Measurements from ENCODE around the gene PPP2R2C. TPM values are rescaled to one million over a fixed set of nuclear protein-coding genes. Genes with fewer than 3 reads are reported as not detected.
A peak's percentile ranks its signal among the peaks of the same experiment; 100 is the strongest.

Gene PPP2R2C
- total and polyA plus RNA-seq, 9 of the 15 experiments (the other 6 are each of a cell fraction or from before 2014, with no cell fraction given), result 0.04 to 0.06 TPM; not detected in 7

DNA sequence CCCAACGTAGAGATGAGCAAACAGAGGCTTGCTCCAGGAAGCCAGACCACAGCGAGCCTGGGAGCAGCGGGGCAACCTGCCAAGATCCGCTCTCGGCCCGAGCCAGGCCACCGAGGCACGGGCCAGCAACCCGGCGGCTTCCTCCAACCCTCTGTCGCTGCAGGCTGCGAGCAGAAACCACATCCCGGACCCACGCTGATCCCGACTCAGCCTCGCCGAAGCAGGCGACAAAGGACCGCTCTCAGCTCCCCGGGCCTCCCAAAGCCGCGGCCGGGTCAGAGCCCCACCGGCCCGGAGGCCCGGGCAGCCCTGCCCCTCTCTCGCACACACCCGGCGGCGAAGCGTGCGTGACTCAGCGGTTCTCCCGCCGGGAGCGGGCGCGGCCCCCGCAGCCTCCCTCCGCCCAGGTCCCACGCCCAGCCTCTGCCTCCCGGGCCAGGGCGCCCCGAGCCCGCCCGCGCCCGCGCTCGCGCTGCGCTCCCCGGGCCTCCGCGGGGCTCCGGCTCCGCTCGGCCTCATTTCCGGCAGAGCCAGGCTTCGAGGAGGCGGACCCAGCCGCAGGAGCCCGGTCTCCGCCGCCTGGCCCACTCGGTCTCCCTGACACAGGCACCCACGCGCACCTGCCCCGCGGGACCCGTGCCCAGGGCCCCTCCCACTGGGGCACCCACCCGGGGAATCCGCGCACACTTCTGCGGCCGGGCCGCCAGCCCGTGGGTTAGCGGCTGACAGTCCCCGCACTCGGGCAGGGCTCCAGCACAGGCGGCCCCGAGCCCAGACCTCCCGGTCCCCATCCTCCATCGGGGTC lies 1.7 kb downstream of the PPP2R2C start:
- ATAC-seq (peak; percentile 87), FAIRE-seq (no peak), DNase-seq (ENCODE audit: extremely low read depth in 1 of 4, low spot score in 3 of 4) (peak; percentile 61 to 91 (median 82))
- peaks cover 4 to 28% of the 10 kb centered on the region in 2 experiments for H3K27me3 ChIP-seq (ENCODE audit: control insufficient read depth in 2 of 2, insufficient read depth in 2 of 2, low read length in 2 of 2)
- POLR2A ChIA-PET, result interaction anchor here (1.3 kb wide), 1 partner anchor 76 kb away, joined by 3 read pairs; no protein-coding TSS in a partner anchor
- H4K20me1 ChIP-seq (replicated peaks; ENCODE audit: control insufficient read depth, insufficient read depth, low read length), result peaks cover 4% of the 10 kb centered on the region; the same call in 1 of the 2 replicates
- intact Hi-C loops (cut with micrococcal nuclease), result no loop called here
- BruUV-seq (replicated peaks), result no TSS peak
- peak overlapping the region; percentile 5 for H3K4me2 ChIP-seq (ENCODE audit: insufficient read depth, low read length)
- H3K4me1 ChIP-seq (replicated peaks in 1 of 2; ENCODE audit: control insufficient read depth in 2 of 2, insufficient read depth in 2 of 2, low read length in 2 of 2), result peaks cover 0 to 16% of the 10 kb centered on the region in 2 experiments; a peak in 2 of 5 replicates
- no peak overlapping the region for H3K27ac ChIP-seq (ENCODE audit: extremely low read depth, low read depth, low read length)
- H2AFZ ChIP-seq (ENCODE audit: low read depth, low read length), result peak overlapping the region; percentile 24
- no peak overlapping the region; the same call in 1 of the 2 replicates for H3K4me3 ChIP-seq
- 0 out of 4 replicates have a peak overlapping the region, but pooled peaks of 1 of the 2 experiments have one; percentile 20 for H3K9ac ChIP-seq (ENCODE audit: insufficient read depth in 1 of 2, low read depth in 2 of 2, low read length in 2 of 2)
- H3K9me1 ChIP-seq (ENCODE audit: control insufficient read depth, insufficient read depth, low read length), result no peaks in the 10 kb centered on the region
- 2% methylated on average over 36 of the region's 85 CpGs for WGBS (ENCODE audit: insufficient coverage, low coverage, missing lambda C conversion rate)
- no peaks in the 10 kb centered on the region for H3K79me2 ChIP-seq (ENCODE audit: control insufficient read depth, insufficient read depth, low read length)
- in situ Hi-C loops (cut with MboI), result no loop called here
- H3K9me3 ChIP-seq (replicated peaks; ENCODE audit: control insufficient read depth, insufficient read depth, low read depth, low read length), result no peaks in the 10 kb centered on the region
- CTCF ChIA-PET (ENCODE audit: low intra/inter-chr PET ratio), result no interaction called here
- H3K36me3 ChIP-seq (ENCODE audit: control insufficient read depth, insufficient read depth, low read length), result no peaks in the 10 kb centered on the region
- no peak for TF ChIP-seq ZNF311 (CRISPR knock-in tag; IDR thresholded peaks at IDR 0.05)
- TF ChIP-seq MAFG (tag; conservative IDR thresholded peaks at IDR 0.05), result peak; percentile 55; the same call in 1 of the 2 replicates
- peak in 1 of 2 experiments; percentile 12; a peak in 1 of 4 replicates for TF ChIP-seq NRF1 (conservative IDR thresholded peaks at IDR 0.05 in 1 of 2, IDR thresholded peaks at IDR 0.05 in 1 of 2)
- TF ChIP-seq ZNF316 (IDR thresholded peaks at IDR 0.05), result peak; percentile 50
- no peak for TF ChIP-seq SRSF7 (optimal IDR thresholded peaks at IDR 0.05; ENCODE audit: low read depth, low read length)
- no peak for TF ChIP-seq NR4A1 (CRISPR knock-in tag; IDR thresholded peaks at IDR 0.05)
- TF ChIP-seq NR4A1 (tag; IDR thresholded peaks at IDR 0.05), result no peak
- TF ChIP-seq CTBP1 (IDR thresholded peaks at IDR 0.05; ENCODE audit: borderline replicate concordance), result peak; percentile 54; the same call in 1 of the 2 replicates
- TF ChIP-seq, protein P1, sequence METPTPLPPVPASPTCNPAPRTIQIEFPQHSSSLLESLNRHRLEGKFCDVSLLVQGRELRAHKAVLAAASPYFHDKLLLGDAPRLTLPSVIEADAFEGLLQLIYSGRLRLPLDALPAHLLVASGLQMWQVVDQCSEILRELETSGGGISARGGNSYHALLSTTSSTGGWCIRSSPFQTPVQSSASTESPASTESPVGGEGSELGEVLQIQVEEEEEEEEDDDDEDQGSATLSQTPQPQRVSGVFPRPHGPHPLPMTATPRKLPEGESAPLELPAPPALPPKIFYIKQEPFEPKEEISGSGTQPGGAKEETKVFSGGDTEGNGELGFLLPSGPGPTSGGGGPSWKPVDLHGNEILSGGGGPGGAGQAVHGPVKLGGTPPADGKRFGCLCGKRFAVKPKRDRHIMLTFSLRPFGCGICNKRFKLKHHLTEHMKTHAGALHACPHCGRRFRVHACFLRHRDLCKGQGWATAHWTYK (CRISPR knock-in tag; IDR thresholded peaks at IDR 0.05), result no peak
- 0 out of 2 replicates have a peak, but pooled peaks have one; percentile 18 for TF ChIP-seq SMAD4 (CRISPR knock-in tag; conservative IDR thresholded peaks at IDR 0.05)
- TF ChIP-seq ZBTB11 (CRISPR knock-in tag; IDR thresholded peaks at IDR 0.05), result no peak
- TF ChIP-seq UBTF (IDR thresholded peaks at IDR 0.05; ENCODE audit: borderline replicate concordance in 1 of 2, low read depth in 2 of 2, low read length in 2 of 2), result peak; percentile 51 to 77; a peak in 1 of 4 replicates
- 0 out of 2 replicates have a peak, but pooled peaks have one; percentile 21 for TF ChIP-seq EGR1 (conservative IDR thresholded peaks at IDR 0.05)
- TF ChIP-seq C11orf30 (IDR thresholded peaks at IDR 0.05; ENCODE audit: low read depth), result peak; percentile 69
